A549 (cell line): ENCODE data around the gene RAD51B. TPM values are rescaled to one million over a fixed set of nuclear protein-coding genes. Genes with fewer than 3 reads are reported as not detected.
A peak's percentile ranks its signal among the peaks of the same experiment; 100 is the strongest.

Experiments
- ATAC-seq, 2 experiments: fragments of 200-7000 bp in 1 of 2; fragments of >200 bp in 1 of 2; cut with Nextera tagmentation in 1 of 2; cut with Tn5 transposase in 1 of 2; 3 replicates each; pipeline versions ENCODE4 v1.8.0 to v1.9.1; 2018 to 2020; ENCODE audit warnings: mild to moderate bottlenecking in 1 of 2, moderate library complexity in 1 of 2
- CTCF ChIA-PET: fragments of 300-600 bp; sonication (Branson Sonifier 250); formaldehyde crosslinking; extraction: SDS; loops from one replicate; lab custom pipeline; 2021; ENCODE audit warnings: antibody characterized with exemption, inconsistent platforms; lab: Yijun Ruan, JAX
- POLR2A ChIA-PET: fragments of 350-600 bp; formaldehyde crosslinking; extraction: SDS; loops from one replicate; lab custom pipeline; 2021; ENCODE audit warnings: antibody characterized with exemption, inconsistent platforms; lab: Yijun Ruan, JAX
- DNase-seq, 2 experiments: peaks; one replicate each; pipeline versions ENCODE4 v3.0.0 to v3.0.0-alpha.2; 2011 to 2016; ENCODE audit warnings: low read depth in 1 of 2, low spot score in 1 of 2
- FAIRE-seq: peaks from 2 replicates; lab custom pipeline; 2011; peaks lifted over from hg19 to GRCh38; lab: Jason Lieb, UNC
- H3K27ac ChIP-seq, 2 experiments: fragments of >200 bp; sonication (Bioruptor Twin); formaldehyde crosslinking; 3 replicates each; pipeline ENCODE4 v1.5.1; 2016 to 2017
- H3K4me1 ChIP-seq: fragments of >200 bp; sonication (Bioruptor Twin); formaldehyde crosslinking; 3 replicates; pipeline ENCODE4 v1.6.1; 2016
- H3K4me2 ChIP-seq: fragments of >200 bp; sonication (Bioruptor Twin); formaldehyde crosslinking; 3 replicates; pipeline ENCODE4 v1.6.1; 2016
- H3K4me3 ChIP-seq: fragments of >200 bp; sonication (Bioruptor Twin); formaldehyde crosslinking; 3 replicates; pipeline ENCODE4 v1.5.1; 2016
- H3K9me3 ChIP-seq: fragments of >200 bp; sonication (Bioruptor Twin); formaldehyde crosslinking; 3 replicates; pipeline ENCODE4 v1.6.1; 2016
- CBX8 ChIP-seq: fragments of 200-600 bp; sonication (generic); IDR thresholded peaks from 2 replicates; pipeline ENCODE4 v1.6.1; 2016
- CEBPB ChIP-seq, 2 experiments: fragments of >200 bp in 1 of 2; sonication (Bioruptor Twin) in 1 of 2; formaldehyde crosslinking in 1 of 2; IDR thresholded peaks; 2 replicates each; pipeline ENCODE4 v1.6.1; 2012 to 2016
- EHF ChIP-seq: fragments of 250-450 bp; sonication (Bioruptor Pico); IDR thresholded peaks from 2 replicates; pipeline ENCODE4 v1.5.0; 2020; ENCODE audit warnings: mild to moderate bottlenecking
- ESRRA ChIP-seq: fragments of 150-350 bp; IDR thresholded peaks from 2 replicates; pipeline ENCODE4 v1.6.1; 2014; ENCODE audit warnings: mild to moderate bottlenecking, low read length, borderline replicate concordance
- FOSB ChIP-seq: fragments of 250-450 bp; sonication (Bioruptor Pico); IDR thresholded peaks from 2 replicates; pipeline ENCODE4 v1.5.0; 2020; ENCODE audit warnings: mild to moderate bottlenecking, moderate library complexity
- FOSL2 ChIP-seq, 2 experiments: fragments of 450-650 bp in 1 of 2; fragments of >200 bp in 1 of 2; sonication (Bioruptor Twin) in 1 of 2; formaldehyde crosslinking; IDR thresholded peaks; 2 replicates each; pipeline versions ENCODE4 v1.5.0 to v1.6.1; 2016 to 2020; ENCODE audit warnings: mild to moderate bottlenecking in 1 of 2, moderate library complexity in 1 of 2
- HDAC2 ChIP-seq: fragments of 200-600 bp; sonication (generic); IDR thresholded peaks from 2 replicates; pipeline ENCODE4 v1.6.1; 2016
- JUNB ChIP-seq: fragments of >200 bp; sonication (Bioruptor Twin); formaldehyde crosslinking; IDR thresholded peaks from 2 replicates; pipeline ENCODE4 v1.6.1; 2016
- KDM5A ChIP-seq: fragments of 200-600 bp; sonication (generic); IDR thresholded peaks from 2 replicates; pipeline ENCODE4 v1.6.1; 2016; ENCODE audit warnings: antibody characterized with exemption, mild to moderate bottlenecking
- MAFK ChIP-seq: fragments of 450-650 bp; IDR thresholded peaks from 2 replicates; pipeline ENCODE4 v1.6.1; 2014; ENCODE audit not compliant: partially characterized antibody
- MAZ ChIP-seq: fragments of 150-350 bp; IDR thresholded peaks from 2 replicates; pipeline ENCODE4 v1.6.1; 2014; ENCODE audit warnings: antibody characterized with exemption, low read depth, low read length, borderline replicate concordance
- NFE2L2 ChIP-seq: fragments of 150-350 bp; conservative IDR thresholded peaks from 2 replicates; pipeline ENCODE4 v1.6.1; 2014; ENCODE audit warnings: low read length
- NR3C1 ChIP-seq: fragments of >200 bp; sonication (Bioruptor Twin); formaldehyde crosslinking; IDR thresholded peaks from 3 replicates; pipeline ENCODE4 v1.6.1; 2017
- PHF8 ChIP-seq: fragments of 200-600 bp; sonication (generic); IDR thresholded peaks from 2 replicates; pipeline ENCODE4 v1.6.1; 2016; ENCODE audit warnings: low read depth, mild to moderate bottlenecking, antibody characterized with exemption, moderate library complexity, borderline replicate concordance
- POLR2A ChIP-seq: IDR thresholded peaks from 2 replicates; pipeline ENCODE4 v1.6.1; 2012; ENCODE audit warnings: mild to moderate bottlenecking, low read length
- RAD21 ChIP-seq, 2 experiments: fragments of >200 bp in 1 of 2; sonication (Bioruptor Twin) in 1 of 2; formaldehyde crosslinking in 1 of 2; IDR thresholded peaks in 1 of 2; conservative IDR thresholded peaks in 1 of 2; 2 replicates in 1 of 2; 3 replicates in 1 of 2; pipeline ENCODE4 v1.6.1; 2012 to 2018; ENCODE audit warnings: inconsistent platforms in 1 of 2
- SREBF2 ChIP-seq: fragments of 450-650 bp; IDR thresholded peaks from 2 replicates; pipeline ENCODE4 v1.6.1; 2014; ENCODE audit warnings: mild to moderate bottlenecking, moderate library complexity
- ZFP36 ChIP-seq: fragments of 450-650 bp; IDR thresholded peaks from 2 replicates; pipeline ENCODE4 v1.6.1; 2014; ENCODE audit warnings: borderline replicate concordance; ENCODE audit not compliant: partially characterized antibody
- WGBS: methylation state at CpG from one replicate; pipeline ENCODE4 v1.1.6; 2017; ENCODE audit errors: missing lambda C conversion rate; 5-methylcytosine and 5-hydroxymethylcytosine counted together
- polyA plus RNA-seq, 4 experiments: library from polyadenylated mRNA; depleted of rRNA in 3 of 4; stranded (reverse); fragments of >200 nt; fragmentation: RNase III in 1 of 4; extraction: RNeasy Plus Mini Kit Qiagen cat#74134 plus additional on column Dnase treatment in 1 of 4; gene quantifications; 2 replicates in 3 of 4; 3 replicates in 1 of 4; pipeline ENCODE4 v1.2.3, GENCODE V29; 2011 to 2017
- TF ChIP-seq, protein P1 (sequence below): fragments of 250-450 bp; sonication (Bioruptor Pico); IDR thresholded peaks from 2 replicates; pipeline ENCODE4 v1.5.0; 2021; ENCODE audit warnings: mild to moderate bottlenecking, moderate library complexity, borderline replicate concordance
- TF ChIP-seq, protein P2 (sequence below): fragments of 250-450 bp; sonication (Bioruptor Pico); IDR thresholded peaks from 2 replicates; pipeline ENCODE4 v1.5.0; 2020; ENCODE audit warnings: low read depth, mild to moderate bottlenecking, moderate library complexity
- TF ChIP-seq, protein P3 (sequence below): fragments of 450-650 bp; IDR thresholded peaks from 2 replicates; pipeline ENCODE4 v1.6.1; 2014; ENCODE audit warnings: antibody characterized with exemption
- TF ChIP-seq, protein P4 (sequence below): fragments of >200 bp; sonication (Bioruptor Twin); formaldehyde crosslinking; IDR thresholded peaks from 3 replicates; pipeline ENCODE4 v1.5.1; 2016
- TF ChIP-seq, protein P5 (sequence below): fragments of 150-350 bp; IDR thresholded peaks from 2 replicates; pipeline ENCODE4 v1.6.1; 2014; ENCODE audit warnings: low read depth, mild to moderate bottlenecking, low read length
- TF ChIP-seq, protein P6 (sequence below): IDR thresholded peaks from 2 replicates; pipeline ENCODE4 v1.6.1; 2012; ENCODE audit warnings: low read depth, borderline replicate concordance

The RAD51B gene
- polyA plus RNA-seq, 2 of the 4 experiments (the other 2 are of a cell fraction), result 7.2 to 10.8 TPM

DNA sequence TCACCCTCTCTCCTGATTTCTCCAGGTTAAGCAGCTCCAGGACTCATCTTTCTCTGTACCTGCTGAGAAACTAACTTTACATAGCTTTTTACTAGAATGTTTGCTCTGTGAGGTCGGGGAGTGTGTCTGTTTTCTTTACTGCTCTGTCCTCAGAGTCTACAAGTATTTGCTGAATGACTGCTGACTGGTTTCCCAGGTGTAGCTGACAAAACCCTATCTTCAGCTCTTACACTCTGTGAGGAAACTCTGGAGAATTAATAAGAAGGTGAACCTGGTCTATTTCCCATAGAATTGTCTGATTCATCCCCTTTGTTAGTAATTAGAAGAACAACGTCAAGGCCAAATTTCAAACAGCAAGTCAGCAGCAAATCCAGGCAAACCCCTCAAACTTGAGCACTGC lies 746.5 kb downstream of the RAD51B start:
- peaks cover 26% of the 10 kb centered on the region for H3K4me1 ChIP-seq
- no peak overlapping the region for H3K4me3 ChIP-seq
- H3K9me3 ChIP-seq, result no peaks in the 10 kb centered on the region
- CTCF ChIA-PET, result interaction anchor here (0.7 to 0.9 kb wide), 3 partner anchors 97 to 139 kb away, joined by 3 read pairs; no protein-coding TSS in a partner anchor
- 55% methylated on average over 2 of the region's 2 CpGs for WGBS
- FAIRE-seq (no peak), ATAC-seq (no peak)
- H3K27ac ChIP-seq, result peak overlapping the region; percentile 62 to 68; a peak in 5 of 6 replicates
- TF ChIP-seq EHF (no peak), NFE2L2 (no peak), CEBPB (IDR thresholded peaks at IDR 0.05) (no peak), PHF8 (no peak), ZFP36 (no peak), CBX8 (no peak), RAD21 (conservative IDR thresholded peaks at IDR 0.05 in 1 of 2, IDR thresholded peaks at IDR 0.05 in 1 of 2) (no peak), HDAC2 (no peak), FOSB (no peak), FOSL2 (IDR thresholded peaks at IDR 0.05) (no peak), FOSL2 (CRISPR knock-in tag; IDR thresholded peaks at IDR 0.05) (no peak)
- TF ChIP-seq, protein P1, sequence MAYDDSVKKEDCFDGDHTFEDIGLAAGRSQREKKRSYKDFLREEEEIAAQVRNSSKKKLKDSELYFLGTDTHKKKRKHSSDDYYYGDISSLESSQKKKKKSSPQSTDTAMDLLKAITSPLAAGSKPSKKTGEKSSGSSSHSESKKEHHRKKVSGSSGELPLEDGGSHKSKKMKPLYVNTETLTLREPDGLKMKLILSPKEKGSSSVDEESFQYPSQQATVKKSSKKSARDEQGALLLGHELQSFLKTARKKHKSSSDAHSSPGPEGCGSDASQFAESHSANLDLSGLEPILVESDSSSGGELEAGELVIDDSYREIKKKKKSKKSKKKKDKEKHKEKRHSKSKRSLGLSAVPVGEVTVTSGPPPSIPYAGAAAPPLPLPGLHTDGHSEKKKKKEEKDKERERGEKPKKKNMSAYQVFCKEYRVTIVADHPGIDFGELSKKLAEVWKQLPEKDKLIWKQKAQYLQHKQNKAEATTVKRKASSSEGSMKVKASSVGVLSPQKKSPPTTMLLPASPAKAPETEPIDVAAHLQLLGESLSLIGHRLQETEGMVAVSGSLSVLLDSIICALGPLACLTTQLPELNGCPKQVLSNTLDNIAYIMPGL, result no peak
- TF ChIP-seq, all 56 proteins: peak for 0
- no peak for DNase-seq
- POLR2A ChIA-PET, result interaction anchor here (0.5 kb wide), 1 partner anchor 226 kb away, joined by 8 read pairs; no protein-coding TSS in a partner anchor
- 0 out of 3 replicates have a peak overlapping the region, but pooled peaks have one; percentile 1 for H3K4me2 ChIP-seq

DNA sequence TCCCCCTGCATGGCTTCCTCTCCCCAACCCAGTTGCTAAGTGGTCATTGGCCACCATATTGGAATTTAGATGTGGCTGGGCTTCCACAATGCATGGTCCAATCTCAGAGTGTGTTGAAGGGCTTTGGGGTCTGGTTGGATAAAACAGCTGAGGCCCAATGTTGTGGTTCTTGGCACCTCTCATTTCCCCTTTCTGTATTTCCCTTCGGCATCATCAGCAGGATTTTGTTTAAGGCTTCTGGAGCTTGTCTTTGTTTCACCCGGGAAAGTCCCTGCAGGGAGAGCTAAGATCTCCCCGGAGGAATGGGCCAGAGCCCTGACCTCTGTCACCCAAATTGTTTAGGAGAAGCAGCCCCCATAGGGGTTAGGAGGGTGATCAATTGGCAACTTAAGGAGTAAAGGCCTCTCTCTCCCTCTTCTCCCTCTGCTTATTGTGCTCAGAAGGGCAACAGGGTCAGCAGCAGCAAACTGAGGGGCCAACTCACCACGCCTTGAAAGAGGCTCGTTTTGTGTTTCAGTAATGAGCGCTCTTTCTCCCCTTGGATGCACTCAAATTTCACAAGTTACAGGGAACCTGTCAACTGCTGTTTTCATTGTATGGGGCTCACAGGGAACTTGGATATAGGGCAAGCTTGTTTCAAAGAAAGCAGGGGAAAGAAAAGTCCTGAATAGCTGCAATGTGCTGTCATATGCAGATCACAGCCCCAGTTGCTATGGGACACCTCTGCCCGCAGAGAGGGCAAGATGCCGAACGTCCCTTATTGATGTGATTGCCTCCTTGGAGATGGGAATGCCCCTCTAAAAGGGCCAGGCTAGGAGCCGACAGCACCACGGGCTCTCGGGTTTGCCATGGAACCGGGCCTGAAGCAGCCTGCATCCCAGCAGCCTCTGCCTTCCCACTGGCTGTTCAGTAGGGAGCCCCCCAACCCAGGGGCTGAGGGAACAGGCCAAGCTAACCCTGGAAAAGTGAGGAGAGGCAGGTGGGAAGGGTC lies 749.6 kb downstream of the RAD51B start:
- Histone ChIP-seq H3K27ac (peak overlapping the region; percentile 18 to 74; a peak in 4 of 6 replicates), H3K9me3 (no peaks in the 10 kb centered on the region), H3K4me2 (no peak overlapping the region), H3K4me3 (no peak overlapping the region), H3K4me1 (peaks cover 16% of the 10 kb centered on the region)
- ChIA-PET CTCF (interaction anchor here (0.9 to 2.2 kb wide), 3 partner anchors 8 to 275 kb away, joined by 4 to 5 read pairs (median 4); no protein-coding TSS in a partner anchor), POLR2A (no interaction called here)
- FAIRE-seq, result no peak
- DNase-seq, result no peak
- no peak for ATAC-seq
- 86% methylated on average over 13 of the region's 13 CpGs for WGBS
- no peak for TF ChIP-seq MAFK
- no peak for TF ChIP-seq NR3C1
- TF ChIP-seq, protein P2, sequence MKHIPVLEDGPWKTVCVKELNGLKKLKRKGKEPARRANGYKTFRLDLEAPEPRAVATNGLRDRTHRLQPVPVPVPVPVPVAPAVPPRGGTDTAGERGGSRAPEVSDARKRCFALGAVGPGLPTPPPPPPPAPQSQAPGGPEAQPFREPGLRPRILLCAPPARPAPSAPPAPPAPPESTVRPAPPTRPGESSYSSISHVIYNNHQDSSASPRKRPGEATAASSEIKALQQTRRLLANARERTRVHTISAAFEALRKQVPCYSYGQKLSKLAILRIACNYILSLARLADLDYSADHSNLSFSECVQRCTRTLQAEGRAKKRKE (CRISPR knock-in tag), result no peak
- TF ChIP-seq POLR2A, result no peak
- no peak for TF ChIP-seq ESRRA
- TF ChIP-seq CBX8, result no peak
- no peak for TF ChIP-seq JUNB
- no peak for TF ChIP-seq KDM5A
- TF ChIP-seq, protein P3, sequence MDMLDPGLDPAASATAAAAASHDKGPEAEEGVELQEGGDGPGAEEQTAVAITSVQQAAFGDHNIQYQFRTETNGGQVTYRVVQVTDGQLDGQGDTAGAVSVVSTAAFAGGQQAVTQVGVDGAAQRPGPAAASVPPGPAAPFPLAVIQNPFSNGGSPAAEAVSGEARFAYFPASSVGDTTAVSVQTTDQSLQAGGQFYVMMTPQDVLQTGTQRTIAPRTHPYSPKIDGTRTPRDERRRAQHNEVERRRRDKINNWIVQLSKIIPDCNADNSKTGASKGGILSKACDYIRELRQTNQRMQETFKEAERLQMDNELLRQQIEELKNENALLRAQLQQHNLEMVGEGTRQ, result no peak
- TF ChIP-seq ZFP36, result no peak
- TF ChIP-seq MAZ, result no peak
- TF ChIP-seq SREBF2, result no peak
- TF ChIP-seq, protein P4, sequence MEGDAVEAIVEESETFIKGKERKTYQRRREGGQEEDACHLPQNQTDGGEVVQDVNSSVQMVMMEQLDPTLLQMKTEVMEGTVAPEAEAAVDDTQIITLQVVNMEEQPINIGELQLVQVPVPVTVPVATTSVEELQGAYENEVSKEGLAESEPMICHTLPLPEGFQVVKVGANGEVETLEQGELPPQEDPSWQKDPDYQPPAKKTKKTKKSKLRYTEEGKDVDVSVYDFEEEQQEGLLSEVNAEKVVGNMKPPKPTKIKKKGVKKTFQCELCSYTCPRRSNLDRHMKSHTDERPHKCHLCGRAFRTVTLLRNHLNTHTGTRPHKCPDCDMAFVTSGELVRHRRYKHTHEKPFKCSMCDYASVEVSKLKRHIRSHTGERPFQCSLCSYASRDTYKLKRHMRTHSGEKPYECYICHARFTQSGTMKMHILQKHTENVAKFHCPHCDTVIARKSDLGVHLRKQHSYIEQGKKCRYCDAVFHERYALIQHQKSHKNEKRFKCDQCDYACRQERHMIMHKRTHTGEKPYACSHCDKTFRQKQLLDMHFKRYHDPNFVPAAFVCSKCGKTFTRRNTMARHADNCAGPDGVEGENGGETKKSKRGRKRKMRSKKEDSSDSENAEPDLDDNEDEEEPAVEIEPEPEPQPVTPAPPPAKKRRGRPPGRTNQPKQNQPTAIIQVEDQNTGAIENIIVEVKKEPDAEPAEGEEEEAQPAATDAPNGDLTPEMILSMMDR, result no peak
- TF ChIP-seq, protein P5, sequence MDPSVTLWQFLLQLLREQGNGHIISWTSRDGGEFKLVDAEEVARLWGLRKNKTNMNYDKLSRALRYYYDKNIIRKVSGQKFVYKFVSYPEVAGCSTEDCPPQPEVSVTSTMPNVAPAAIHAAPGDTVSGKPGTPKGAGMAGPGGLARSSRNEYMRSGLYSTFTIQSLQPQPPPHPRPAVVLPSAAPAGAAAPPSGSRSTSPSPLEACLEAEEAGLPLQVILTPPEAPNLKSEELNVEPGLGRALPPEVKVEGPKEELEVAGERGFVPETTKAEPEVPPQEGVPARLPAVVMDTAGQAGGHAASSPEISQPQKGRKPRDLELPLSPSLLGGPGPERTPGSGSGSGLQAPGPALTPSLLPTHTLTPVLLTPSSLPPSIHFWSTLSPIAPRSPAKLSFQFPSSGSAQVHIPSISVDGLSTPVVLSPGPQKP, result no peak
- TF ChIP-seq, protein P6, sequence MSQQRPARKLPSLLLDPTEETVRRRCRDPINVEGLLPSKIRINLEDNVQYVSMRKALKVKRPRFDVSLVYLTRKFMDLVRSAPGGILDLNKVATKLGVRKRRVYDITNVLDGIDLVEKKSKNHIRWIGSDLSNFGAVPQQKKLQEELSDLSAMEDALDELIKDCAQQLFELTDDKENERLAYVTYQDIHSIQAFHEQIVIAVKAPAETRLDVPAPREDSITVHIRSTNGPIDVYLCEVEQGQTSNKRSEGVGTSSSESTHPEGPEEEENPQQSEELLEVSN, result no peak
